ENCODE measurements around the gene TTLL3.
"Not testable (repeated sequence)": the region's sequence is repeated elsewhere in the genome, so short reads cannot be mapped to it uniquely, and the experiment has no call there.

- TF ChIP-seq YY1 (IDR thresholded peaks at IDR 0.05; ENCODE audit: insufficient read depth, insufficient read length); ZNF274 (IDR thresholded peaks at IDR 0.05; ENCODE audit: low read depth, low read length); SUZ12 (IDR thresholded peaks at IDR 0.05; ENCODE audit: extremely low read depth, insufficient read depth, insufficient read length): not testable (repeated sequence)
Measured at GRCh38 chr3:9771007-9771406, 39.1 kb upstream of the TTLL3 start.
